Adrenal gland (tissue), 12 donors: ENCODE data around the gene ASB6. TPM values are rescaled to one million over a fixed set of nuclear protein-coding genes. Genes with fewer than 3 reads are reported as not detected.

Source experiments
- DNase-seq, 7 donors: peaks; one replicate each; pipeline ENCODE4 v3.0.0-alpha.2; 2019 to 2020
- H3K27ac ChIP-seq, 5 donors: fragments of 200-600 bp; sonication (generic) in 4 of 5; 1 replicate in 3 of 5; 2 replicates in 2 of 5; pipeline versions ENCODE4 v1.5.1 to v1.8.0; 2016 to 2020; ENCODE audit warnings: mild to moderate bottlenecking in 1 of 5
- H3K27me3 ChIP-seq: fragments of 200-600 bp; 2 replicates; pipeline ENCODE4 v1.8.0; 2021
- H3K36me3 ChIP-seq, 2 donors: fragments of 200-600 bp; replicated peaks in 1 of 2; 1 replicate in 1 of 2; 2 replicates in 1 of 2; pipeline versions ENCODE4 v1.5.1 to v1.8.0; 2018 to 2022
- H3K4me1 ChIP-seq, 2 donors: fragments of 200-600 bp; replicated peaks in 1 of 2; 1 replicate in 1 of 2; 2 replicates in 1 of 2; pipeline versions ENCODE4 v1.5.1 to v1.8.0; 2018 to 2021
- H3K4me3 ChIP-seq, 4 donors: fragments of 200-600 bp; sonication (generic) in 3 of 4; one replicate each; pipeline ENCODE4 v1.5.1; 2016 to 2018
- H3K9me3 ChIP-seq, 3 donors: fragments of 200-600 bp; sonication (generic) in 1 of 3; replicated peaks in 1 of 3; 1 replicate in 2 of 3; 2 replicates in 1 of 3; pipeline versions ENCODE4 v1.5.1 to v1.8.0; 2016 to 2021
- CTCF ChIP-seq, 6 experiments: fragments of 450-650 bp in 4 of 6; fragments of 200-600 bp in 2 of 6; sonication (generic) in 1 of 6; IDR thresholded peaks; 1 replicate in 5 of 6; 2 replicates in 1 of 6; pipeline versions ENCODE4 v1.5.1 to v1.8.0; 2016 to 2021; ENCODE audit warnings: antibody characterized with exemption in 6 of 6, mild to moderate bottlenecking in 2 of 6, moderate library complexity in 1 of 6
- POLR2A ChIP-seq, 2 donors: fragments of 450-650 bp; IDR thresholded peaks; one replicate each; pipeline ENCODE4 v1.6.1; 2017; ENCODE audit warnings: antibody characterized with exemption in 2 of 2, mild to moderate bottlenecking in 2 of 2, moderate library complexity in 1 of 2
- WGBS, 4 donors: extraction: QIAGEN DNeasy Blood & Tissue Kit in 2 of 4; methylation state at CpG; one replicate each; pipeline versions ENCODE4 v1.1.5 to v1.1.7; 2013 to 2017; 5-methylcytosine and 5-hydroxymethylcytosine counted together
- intact Hi-C, 2 donors: fragments of 100-400 bp; cut with DNase I; formaldehyde crosslinking; loops; one replicate each; pipeline versions ENCODE4 v1.14.1 to v1.15.0; 2022 to 2023
- polyA plus RNA-seq, 3 donors: library from polyadenylated mRNA; stranded (reverse); fragments of 200-250 nt in 2 of 3; fragments of 350-450 nt in 1 of 3; fragmentation: Illumina TruSeq in 1 of 3; extraction: RNeasy Lipid Tissue Mini Kit (QIAGEN cat#74804) in 1 of 3; gene quantifications; one replicate each; pipeline ENCODE4 v1.2.3, GENCODE V29; 2013 to 2014
- total RNA-seq, 9 donors: library from RNA; depleted of rRNA in 4 of 9; stranded (reverse); fragments of >200 nt in 4 of 9; fragments of 120-200 nt in 1 of 9; fragmentation: NEBNext Ultra II Directional in 1 of 9; extraction: Animal tissue kit (Norgen Biotek cat#: 25700) in 1 of 9; gene quantifications; one replicate each; pipeline versions ENCODE4 v1.1.0 to v1.2.4, GENCODE V29; 2013 to 2023
- donor health status: healthy with polysubstance abuse.
- donor health status: Bipolar disorder and iron deficiency.
- donor health status: DM: yes; HTN: yes; CAD: no.
- donor health status: DM: no; HTN: no; CAD: no.
- donor health status: DM: no; HTN: no; CAD: no.
- donor health status: DM: yes; HTN: yes; CAD: no.

ASB6 gene
- total and polyA plus RNA-seq, 12 donors, result 10.0 to 34.2 (median 26.8) TPM

- Histone ChIP-seq H3K4me3 (no peak overlapping the region), H3K27me3 (no peaks in the 10 kb centered on the region), H3K4me1 (peaks cover 25 to 33% of the 10 kb centered on the region in 2 donors), H3K9me3 (no peaks in the 10 kb centered on the region), H3K36me3 (no peaks in the 10 kb centered on the region), H3K27ac (no peak overlapping the region)
- 36 to 41% (median 39%) methylated on average over 12 of the region's 12 CpGs for WGBS, 4 donors
- intact Hi-C loops, result no loop called here
- no peak for TF ChIP-seq POLR2A (IDR thresholded peaks at IDR 0.05)
- TF ChIP-seq CTCF (IDR thresholded peaks at IDR 0.05), result peak; percentile 51 to 73 (median 66)
- peak in 5 of 7 donors; percentile 59 to 83 (median 67) for DNase-seq
Measured at GRCh38 chr9:129624168-129624759, 17.7 kb downstream of the ASB6 start.

GRCh38 chr9:129623331-129623730, 18.6 kb downstream of the ASB6 start:
- Histone ChIP-seq H3K27ac (no peak overlapping the region), H3K9me3 (no peaks in the 10 kb centered on the region), H3K4me1 (peaks cover 16 to 24% of the 10 kb centered on the region in 2 donors), H3K4me3 (no peak overlapping the region), H3K36me3 (no peaks in the 10 kb centered on the region), H3K27me3 (no peaks in the 10 kb centered on the region)
- 57 to 66% (median 61%) methylated on average over 6 of the region's 6 CpGs for WGBS, 4 donors
- intact Hi-C loops, result no loop called here
- DNase-seq, result no peak
- TF ChIP-seq POLR2A (IDR thresholded peaks at IDR 0.05) (no peak), CTCF (IDR thresholded peaks at IDR 0.05) (no peak)

- 31 to 76% (median 52%) methylated on average over 7 to 21 of the region's 21 CpGs for WGBS, 4 donors
- DNase-seq, result no peak
- Histone ChIP-seq H3K4me3 (peak within 1 kb of the TSS in 2 of 4 donors; percentile 6 to 66), H3K4me1 (peaks cover 0 to 10% of the 10 kb centered on the region in 2 donors), H3K27ac (peak within 1 kb of the TSS in 1 of 5 donors; percentile 5), H3K36me3 (no peaks in the 10 kb centered on the region), H3K9me3 (no peaks in the 10 kb centered on the region), H3K27me3 (no peaks in the 10 kb centered on the region)
- intact Hi-C loops, result no loop called here
- no peak for TF ChIP-seq POLR2A (IDR thresholded peaks at IDR 0.05)
- TF ChIP-seq CTCF (IDR thresholded peaks at IDR 0.05), result no peak
Measured at GRCh38 chr9:129620669-129621295, 21.2 kb downstream of the ASB6 start, which contains the start of gene C9orf50. C9orf50 (minus strand) TSS chr9:129621101; CDS start chr9:129620574, 527 bp downstream.

- Histone ChIP-seq H3K4me3 (peak overlapping the region in 2 of 4 donors; percentile 6 to 66), H3K27me3 (no peaks in the 10 kb centered on the region), H3K9me3 (no peaks in the 10 kb centered on the region), H3K27ac (peak overlapping the region in 1 of 5 donors; percentile 5), H3K36me3 (no peaks in the 10 kb centered on the region), H3K4me1 (peaks cover 0 to 10% of the 10 kb centered on the region in 2 donors)
- TF ChIP-seq POLR2A (IDR thresholded peaks at IDR 0.05) (no peak), CTCF (IDR thresholded peaks at IDR 0.05) (no peak)
- intact Hi-C loops, result loop anchor here in 1 of 2 donors (10.0 kb wide), 2 partner anchors 235 to 295 kb away; no protein-coding TSS in a partner anchor
- no peak for DNase-seq
- WGBS, 4 donors, result 0 to 3% (median 1%) methylated on average over 8 to 82 of the region's 82 CpGs
Measured at GRCh38 chr9:129619787-129620668, 21.9 kb downstream of the ASB6 start.
